ENCODE data around the gene RBM8A. TPM values are rescaled to one million over a fixed set of nuclear protein-coding genes. Genes with fewer than 3 reads are reported as not detected.

RBM8A gene
- total RNA-seq, 4 donors from 2014 or later = 120 to 176 (median 149) TPM

DNA sequence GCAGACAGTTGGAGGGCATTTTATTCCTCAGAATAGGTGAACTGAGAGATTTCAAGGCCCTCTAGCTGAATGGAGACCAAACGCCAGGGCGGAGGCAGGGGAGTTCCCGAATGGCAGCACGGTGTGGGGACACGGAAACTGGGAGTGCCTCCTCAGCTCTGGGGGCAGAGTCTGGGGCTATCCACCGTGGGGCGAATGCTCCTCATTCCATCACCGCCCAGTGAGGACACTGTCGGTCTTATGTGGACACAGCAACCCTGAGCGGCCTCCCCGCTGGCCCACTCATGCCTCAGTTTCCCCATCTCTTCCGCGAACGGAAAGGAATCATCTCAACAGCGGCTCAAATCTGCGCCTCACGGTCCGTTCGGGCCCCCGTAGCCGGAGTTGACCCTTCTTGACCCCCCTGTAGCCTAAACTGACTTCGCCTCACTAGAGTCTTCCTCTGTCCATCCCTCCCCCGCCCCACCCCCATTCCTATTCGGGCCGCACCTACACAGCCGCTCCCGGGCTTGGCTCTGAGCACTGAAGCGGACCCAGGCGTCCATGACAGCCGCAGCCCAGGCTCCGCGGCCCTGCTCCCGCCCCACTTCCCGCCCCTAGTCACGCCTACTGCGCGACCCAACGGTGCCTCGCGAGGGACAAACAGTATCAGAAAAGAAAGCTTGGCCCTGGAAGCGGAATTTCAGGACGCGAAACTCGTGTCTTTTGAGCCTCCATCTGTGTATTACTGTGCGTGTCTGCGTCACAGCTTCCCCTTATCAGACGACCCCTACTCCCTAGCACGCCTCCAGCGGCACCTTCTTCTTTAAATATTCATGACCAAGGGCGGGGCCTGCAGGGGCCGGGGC lies 8.9 kb downstream of the RBM8A start, which contains the start of gene PEX11B:
PEX11B (minus strand) TSS at position 574 of the 848 bp plus-strand sequence; CDS start at position 545, 29 bp downstream.
- intact Hi-C loops (cut with DNase I; ENCODE audit: low total_unique reads) = loop anchor here (10.0 kb wide), 1 partner anchor 96 kb away; no protein-coding TSS in a partner anchor
- H3K4me3 ChIP-seq (ENCODE audit: low read depth, poor library complexity, severe bottlenecking) = peak within 1 kb of the TSS; percentile 52
- TF ChIP-seq POLR2A (IDR thresholded peaks at IDR 0.05) = peak in 1 of 2 donors; percentile 34
- TF ChIP-seq, protein P1, sequence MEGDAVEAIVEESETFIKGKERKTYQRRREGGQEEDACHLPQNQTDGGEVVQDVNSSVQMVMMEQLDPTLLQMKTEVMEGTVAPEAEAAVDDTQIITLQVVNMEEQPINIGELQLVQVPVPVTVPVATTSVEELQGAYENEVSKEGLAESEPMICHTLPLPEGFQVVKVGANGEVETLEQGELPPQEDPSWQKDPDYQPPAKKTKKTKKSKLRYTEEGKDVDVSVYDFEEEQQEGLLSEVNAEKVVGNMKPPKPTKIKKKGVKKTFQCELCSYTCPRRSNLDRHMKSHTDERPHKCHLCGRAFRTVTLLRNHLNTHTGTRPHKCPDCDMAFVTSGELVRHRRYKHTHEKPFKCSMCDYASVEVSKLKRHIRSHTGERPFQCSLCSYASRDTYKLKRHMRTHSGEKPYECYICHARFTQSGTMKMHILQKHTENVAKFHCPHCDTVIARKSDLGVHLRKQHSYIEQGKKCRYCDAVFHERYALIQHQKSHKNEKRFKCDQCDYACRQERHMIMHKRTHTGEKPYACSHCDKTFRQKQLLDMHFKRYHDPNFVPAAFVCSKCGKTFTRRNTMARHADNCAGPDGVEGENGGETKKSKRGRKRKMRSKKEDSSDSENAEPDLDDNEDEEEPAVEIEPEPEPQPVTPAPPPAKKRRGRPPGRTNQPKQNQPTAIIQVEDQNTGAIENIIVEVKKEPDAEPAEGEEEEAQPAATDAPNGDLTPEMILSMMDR (IDR thresholded peaks at IDR 0.05) = no peak
- 0 to 1% methylated on average over 51 of the region's 51 CpGs for WGBS, 2 donors
- peak; percentile 90 to 98 for DNase-seq (ENCODE audit: low spot score in 2 of 2)

- H3K4me3 ChIP-seq (ENCODE audit: low read depth, poor library complexity, severe bottlenecking) = peak overlapping the region; percentile 52
- no peak for DNase-seq (ENCODE audit: low spot score in 2 of 2)
- TF ChIP-seq, protein P1 (IDR thresholded peaks at IDR 0.05) = no peak
- TF ChIP-seq POLR2A (IDR thresholded peaks at IDR 0.05) = no peak
- 38 to 69% methylated on average over 5 of the region's 5 CpGs for WGBS, 2 donors
- intact Hi-C loops (cut with DNase I; ENCODE audit: low total_unique reads) = loop anchor here (10.0 kb wide), 1 partner anchor 97 kb away; no protein-coding TSS in a partner anchor
Observed at GRCh38 chr1:145917595-145917994, 9.7 kb downstream of the RBM8A start.

- DNase-seq (ENCODE audit: low spot score in 2 of 2) = peak in 1 of 2 donors; percentile 20
- H3K4me3 ChIP-seq (ENCODE audit: low read depth, poor library complexity, severe bottlenecking) = no peak overlapping the region
- TF ChIP-seq, protein P1 (IDR thresholded peaks at IDR 0.05) = no peak
- TF ChIP-seq POLR2A (IDR thresholded peaks at IDR 0.05) = no peak
- WGBS, 2 donors = 72 to 81% methylated on average over 5 of the region's 5 CpGs
- intact Hi-C loops (cut with DNase I; ENCODE audit: low total_unique reads) = loop anchor here (10.0 kb wide), 1 partner anchor 98 kb away; no protein-coding TSS in a partner anchor
Observed at GRCh38 chr1:145916745-145917144, 10.5 kb downstream of the RBM8A start.

GRCh38 chr1:145912128-145912641 lies 15.1 kb downstream of the RBM8A start:
- H3K4me3 ChIP-seq (ENCODE audit: low read depth, poor library complexity, severe bottlenecking) = no peak overlapping the region
- intact Hi-C loops (cut with DNase I; ENCODE audit: low total_unique reads) = loop anchor here (10.0 kb wide), 1 partner anchor 103 kb away; no protein-coding TSS in a partner anchor
- WGBS, 2 donors = 76 to 79% methylated on average over 11 of the region's 11 CpGs
- TF ChIP-seq, protein P1 (IDR thresholded peaks at IDR 0.05) = no peak
- TF ChIP-seq POLR2A (IDR thresholded peaks at IDR 0.05) = no peak
- peak in 1 of 2 donors; percentile 65 for DNase-seq (ENCODE audit: low spot score in 2 of 2)

DNA sequence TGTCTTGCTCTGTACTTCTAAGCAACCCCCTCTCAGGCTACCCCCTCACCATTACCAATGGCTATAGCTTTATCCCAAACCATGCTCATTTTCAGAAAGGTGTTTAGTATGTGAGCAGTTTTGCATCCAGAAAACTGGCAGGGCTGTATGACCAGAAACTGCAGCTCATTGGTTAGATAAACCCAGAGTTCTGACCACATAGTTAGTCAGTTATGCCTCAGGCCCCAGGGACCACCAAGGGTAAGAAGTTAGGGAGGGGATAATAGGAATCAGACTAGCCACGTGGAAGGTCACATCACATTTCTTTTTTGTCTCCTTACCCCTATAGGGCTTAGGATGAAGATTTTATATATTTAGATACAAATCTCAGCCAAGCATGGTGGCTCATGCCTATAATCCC lies 18.6 kb downstream of the RBM8A start:
- no peak for DNase-seq (ENCODE audit: low spot score in 2 of 2)
- WGBS, 2 donors = 67 to 69% methylated on average over 1 of the region's 1 CpG
- intact Hi-C loops (cut with DNase I; ENCODE audit: low total_unique reads) = loop anchor here (5.0 kb wide), 1 partner anchor 61 kb away; the partner anchor contains the start of gene NUDT17
- TF ChIP-seq, protein P1 (IDR thresholded peaks at IDR 0.05) = no peak
- TF ChIP-seq POLR2A (IDR thresholded peaks at IDR 0.05) = no peak
- H3K4me3 ChIP-seq (ENCODE audit: low read depth, poor library complexity, severe bottlenecking) = no peak overlapping the region

Data from lower leg skin (tissue), 4 donors.